ENCODE data around the gene TRIM25. TPM values are rescaled to one million over a fixed set of nuclear protein-coding genes. Genes with fewer than 3 reads are reported as not detected.

The TRIM25 gene
- total and polyA plus RNA-seq, 2 donors (not counting 1 experiment from before 2014, with no cell fraction given) = 53.3 to 53.9 TPM

- no peak for TF ChIP-seq EZH2 (IDR thresholded peaks at IDR 0.05; ENCODE audit: low read length, missing control alignments)
- TF ChIP-seq CTCF (conservative IDR thresholded peaks at IDR 0.05 in 1 of 2, IDR thresholded peaks at IDR 0.05 in 1 of 2; ENCODE audit: low read depth in 1 of 2, low read length in 2 of 2) = no peak
- no peak for DNase-seq (ENCODE audit: low read depth in 2 of 2)
- no peaks in the 10 kb centered on the region for H3K9me3 ChIP-seq (ENCODE audit: control insufficient read depth, insufficient read depth, low read depth, low read length)
- H3K9ac ChIP-seq (ENCODE audit: insufficient read depth, low read length) = no peak overlapping the region
- H3K4me3 ChIP-seq (replicated peaks in 1 of 4; ENCODE audit: control extremely low read depth in 1 of 4, insufficient read depth in 1 of 4, low read depth in 3 of 4, low read length in 4 of 4) = no peak overlapping the region
- H3K4me1 ChIP-seq (ENCODE audit: control insufficient read depth, extremely low read depth, insufficient read depth, low read length) = no peaks in the 10 kb centered on the region
- no peaks in the 10 kb centered on the region for H4K20me1 ChIP-seq (ENCODE audit: control insufficient read depth, extremely low read depth, insufficient read depth, low read length)
- H3K79me2 ChIP-seq (ENCODE audit: control insufficient read depth, insufficient read depth, low read length) = no peaks in the 10 kb centered on the region
- H3K27me3 ChIP-seq (ENCODE audit: control insufficient read depth, insufficient read depth, low read length) = no peaks in the 10 kb centered on the region
- no peak overlapping the region for H3K27ac ChIP-seq (ENCODE audit: insufficient read depth, low read length)
- H3K4me2 ChIP-seq (ENCODE audit: extremely low read depth, insufficient read depth, low read length) = no peak overlapping the region
- H3K36me3 ChIP-seq (ENCODE audit: control insufficient read depth, insufficient read depth, low read length) = peaks cover 2% of the 10 kb centered on the region
- no peak overlapping the region for H2AFZ ChIP-seq (ENCODE audit: low read length)
Measured at GRCh38 chr17:56861899-56862298, 52.0 kb downstream of the TRIM25 start.

- no peak for DNase-seq (ENCODE audit: low read depth in 2 of 2)
- H3K4me2 ChIP-seq (ENCODE audit: extremely low read depth, insufficient read depth, low read length) = no peak overlapping the region
- no peaks in the 10 kb centered on the region for H3K79me2 ChIP-seq (ENCODE audit: control insufficient read depth, insufficient read depth, low read length)
- no peaks in the 10 kb centered on the region for H3K9me3 ChIP-seq (ENCODE audit: control insufficient read depth, insufficient read depth, low read depth, low read length)
- H2AFZ ChIP-seq (ENCODE audit: low read length) = no peak overlapping the region
- no peaks in the 10 kb centered on the region for H3K4me1 ChIP-seq (ENCODE audit: control insufficient read depth, extremely low read depth, insufficient read depth, low read length)
- H3K36me3 ChIP-seq (ENCODE audit: control insufficient read depth, insufficient read depth, low read length) = peaks cover 5% of the 10 kb centered on the region
- H3K27me3 ChIP-seq (ENCODE audit: control insufficient read depth, insufficient read depth, low read length) = no peaks in the 10 kb centered on the region
- H3K27ac ChIP-seq (ENCODE audit: insufficient read depth, low read length) = no peak overlapping the region
- H3K9ac ChIP-seq (ENCODE audit: insufficient read depth, low read length) = no peak overlapping the region
- no peak overlapping the region for H3K4me3 ChIP-seq (replicated peaks in 1 of 4; ENCODE audit: control extremely low read depth in 1 of 4, insufficient read depth in 1 of 4, low read depth in 3 of 4, low read length in 4 of 4)
- no peaks in the 10 kb centered on the region for H4K20me1 ChIP-seq (ENCODE audit: control insufficient read depth, extremely low read depth, insufficient read depth, low read length)
- TF ChIP-seq CTCF (conservative IDR thresholded peaks at IDR 0.05 in 1 of 2, IDR thresholded peaks at IDR 0.05 in 1 of 2; ENCODE audit: low read depth in 1 of 2, low read length in 2 of 2) (no peak), EZH2 (IDR thresholded peaks at IDR 0.05; ENCODE audit: low read length, missing control alignments) (no peak)
Measured at GRCh38 chr17:56851008-56851407, 62.8 kb downstream of the TRIM25 start.

- peaks cover 5% of the 10 kb centered on the region for H3K36me3 ChIP-seq (ENCODE audit: control insufficient read depth, insufficient read depth, low read length)
- no peak overlapping the region for H3K27ac ChIP-seq (ENCODE audit: insufficient read depth, low read length)
- no peaks in the 10 kb centered on the region for H3K79me2 ChIP-seq (ENCODE audit: control insufficient read depth, insufficient read depth, low read length)
- H3K9ac ChIP-seq (ENCODE audit: insufficient read depth, low read length) = no peak overlapping the region
- no peak for DNase-seq (ENCODE audit: low read depth in 2 of 2)
- H3K4me1 ChIP-seq (ENCODE audit: control insufficient read depth, extremely low read depth, insufficient read depth, low read length) = no peaks in the 10 kb centered on the region
- no peaks in the 10 kb centered on the region for H3K27me3 ChIP-seq (ENCODE audit: control insufficient read depth, insufficient read depth, low read length)
- no peaks in the 10 kb centered on the region for H3K9me3 ChIP-seq (ENCODE audit: control insufficient read depth, insufficient read depth, low read depth, low read length)
- no peak overlapping the region for H2AFZ ChIP-seq (ENCODE audit: low read length)
- H3K4me3 ChIP-seq (replicated peaks in 1 of 4; ENCODE audit: control extremely low read depth in 1 of 4, insufficient read depth in 1 of 4, low read depth in 3 of 4, low read length in 4 of 4) = no peak overlapping the region
- no peaks in the 10 kb centered on the region for H4K20me1 ChIP-seq (ENCODE audit: control insufficient read depth, extremely low read depth, insufficient read depth, low read length)
- H3K4me2 ChIP-seq (ENCODE audit: extremely low read depth, insufficient read depth, low read length) = no peak overlapping the region
- no peak for TF ChIP-seq CTCF (conservative IDR thresholded peaks at IDR 0.05 in 1 of 2, IDR thresholded peaks at IDR 0.05 in 1 of 2; ENCODE audit: low read depth in 1 of 2, low read length in 2 of 2)
- TF ChIP-seq EZH2 (IDR thresholded peaks at IDR 0.05; ENCODE audit: low read length, missing control alignments) = no peak
Measured at GRCh38 chr17:56850591-56850990, 63.3 kb downstream of the TRIM25 start.

Data from fibroblast of lung (primary cell).